Measurements from ENCODE around the gene NAV1. TPM values are rescaled to one million over a fixed set of nuclear protein-coding genes. Genes with fewer than 3 reads are reported as not detected.

Gene NAV1
- total and polyA plus RNA-seq, 2 experiments from 2014 or later, result 22.7 to 37.4 TPM

- 0 out of 2 replicates have a peak, but pooled peaks cover 3% of the 10 kb centered on the region for H3F3A ChIP-seq (replicated peaks; ENCODE audit: low read depth)
- no peaks in the 10 kb centered on the region for H3K9me2 ChIP-seq (ENCODE audit: insufficient read depth)
- H3K36me3 Mint-ChIP-seq (ENCODE audit: low read depth), result no peaks in the 10 kb centered on the region
- TF ChIP-seq POLR2AphosphoS5 (IDR thresholded peaks at IDR 0.05; ENCODE audit: low read depth), result no peak
- TF ChIP-seq STAT1 (IDR thresholded peaks at IDR 0.05; ENCODE audit: unreplicated experiment), result no peak
- TF ChIP-seq ZNF462 (CRISPR knock-in tag; IDR thresholded peaks at IDR 0.05), result no peak
- no peak for TF ChIP-seq NANOG (IDR thresholded peaks at IDR 0.05; ENCODE audit: borderline replicate concordance)
- TF ChIP-seq ZNF331 (CRISPR knock-in tag; IDR thresholded peaks at IDR 0.05; ENCODE audit: low read depth), result no peak
- TF ChIP-seq EZH2phosphoT487 (IDR thresholded peaks at IDR 0.05; ENCODE audit: unreplicated experiment), result no peak
- TF ChIP-seq ZNF114 (CRISPR knock-in tag; IDR thresholded peaks at IDR 0.05), result no peak
- peaks cover 9% of the 10 kb centered on the region for H3K27me3 Mint-ChIP-seq (ENCODE audit: insufficient read depth, low read depth, poor library complexity)
- no peak overlapping the region for H3K27ac ChIP-seq (ENCODE audit: low read depth)
- H3K4me1 Mint-ChIP-seq, result peaks cover 20% of the 10 kb centered on the region
- peaks cover 10% of the 10 kb centered on the region for H3K4me1 ChIP-seq (ENCODE audit: insufficient read depth)
- 0 out of 2 replicates have a peak overlapping the region, but pooled peaks have one; percentile 14 for H3K4me2 ChIP-seq
- H3K79me2 ChIP-seq (replicated peaks; ENCODE audit: insufficient read depth), result no peaks in the 10 kb centered on the region
- no peak overlapping the region for H3K4me3 Mint-ChIP-seq
- H3K9me3 Mint-ChIP-seq, result no peaks in the 10 kb centered on the region
- H3K27me3 ChIP-seq (ENCODE audit: insufficient read depth), result peaks cover 8% of the 10 kb centered on the region
- H3K27ac Mint-ChIP-seq, result no peak overlapping the region
- peak; percentile 29 for DNase-seq (ENCODE audit: low spot score)
- ATAC-seq, result peak; percentile 20
- no peaks in the 10 kb centered on the region for H3K36me3 ChIP-seq (ENCODE audit: insufficient read depth)
- H3K4me3 ChIP-seq, result no peak overlapping the region
- no peak overlapping the region for H2AFZ ChIP-seq
- no peaks in the 10 kb centered on the region for H4K20me1 ChIP-seq (replicated peaks; ENCODE audit: insufficient read depth)
Measured at GRCh38 chr1:201531551-201532425, 7.1 kb upstream of the NAV1 start.
